Mesothelial cell of epicardium (in vitro differentiated cells): ENCODE data around the gene HAGHL. TPM values are rescaled to one million over a fixed set of nuclear protein-coding genes. Genes with fewer than 3 reads are reported as not detected.

ENCODE experiments used
- DNase-seq, 2 experiments: peaks; one replicate each; pipeline ENCODE4 v3.0.0; 2021; ENCODE audit warnings: low spot score in 2 of 2; ENCODE audit not compliant: unreplicated experiment in 2 of 2
- H3K27ac Mint-ChIP-seq: 2 replicates; pipeline ENCODE4 v1.8.0; 2021; ENCODE audit warnings: mixed read lengths
- H3K27me3 Mint-ChIP-seq: 2 replicates; pipeline ENCODE4 v1.8.0; 2021; ENCODE audit warnings: low read depth, mixed read lengths
- H3K36me3 Mint-ChIP-seq: 2 replicates; pipeline ENCODE4 v1.8.0; 2021; ENCODE audit warnings: mixed read lengths
- H3K4me1 Mint-ChIP-seq: 2 replicates; pipeline ENCODE4 v1.8.0; 2021; ENCODE audit warnings: mixed read lengths
- H3K4me3 Mint-ChIP-seq: 2 replicates; pipeline ENCODE4 v1.8.0; 2021; ENCODE audit warnings: mild to moderate bottlenecking, moderate library complexity, mixed read lengths
- H3K9me3 Mint-ChIP-seq: 2 replicates; pipeline ENCODE4 v1.8.0; 2021; ENCODE audit warnings: mixed read lengths
- CTCF ChIP-seq: fragments of 200-600 bp; sonication (generic); IDR thresholded peaks from one replicate; pipeline ENCODE4 v1.5.0; 2021; ENCODE audit warnings: antibody characterized with exemption; ENCODE audit not compliant: unreplicated experiment
- total RNA-seq: library from RNA; stranded (reverse); gene quantifications from 3 replicates; pipeline ENCODE4 v1.2.1, GENCODE V29; 2021

HAGHL gene
- total RNA-seq, 1 donor from 2014 or later = 6.4 TPM

DNA sequence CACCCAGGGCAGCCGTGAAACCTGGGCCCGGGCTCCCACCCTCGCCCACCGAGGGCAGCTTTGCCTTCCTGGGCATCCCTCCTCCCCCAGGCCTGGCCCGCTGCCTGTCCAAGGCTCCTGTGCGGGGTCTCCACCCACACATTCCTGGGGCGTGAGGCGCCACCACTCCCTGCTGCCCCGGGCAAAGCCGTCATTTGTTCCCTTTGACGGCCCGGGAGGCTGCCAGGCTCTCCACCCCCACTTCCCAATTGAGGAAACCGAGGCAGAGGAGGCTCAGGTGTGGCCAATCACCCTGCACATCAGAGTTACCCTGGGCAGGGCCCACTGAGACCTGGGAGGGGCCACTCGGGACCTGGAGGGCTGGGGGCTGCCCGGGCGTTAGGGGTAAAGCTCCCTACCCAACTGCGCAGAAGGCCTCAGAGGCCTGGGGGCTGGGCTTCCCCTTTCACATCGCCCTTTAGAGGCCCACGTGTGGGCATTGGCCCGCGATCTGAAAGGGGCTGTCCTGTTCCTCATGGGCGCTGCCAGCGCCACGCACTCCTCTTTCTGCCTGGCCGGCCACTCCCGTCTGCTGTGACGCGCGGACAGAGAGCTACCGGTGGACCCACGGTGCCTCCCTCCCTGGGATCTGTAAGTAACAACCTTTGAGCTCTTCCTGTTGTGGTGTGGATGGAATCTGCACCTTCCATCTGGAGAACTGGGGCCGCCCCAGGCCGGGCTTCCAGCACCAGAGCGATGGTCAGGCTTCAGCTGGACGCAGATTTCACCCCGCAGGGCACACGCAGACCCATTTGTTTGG is 33.8 kb downstream of the HAGHL start, which contains the start of gene MSLN:
MSLN (plus strand) TSS at position 190 of the 799 bp plus-strand sequence. CDS start 1,947 bp downstream, outside the sequence.
- Mint-ChIP-seq H3K4me3 (peak within 1 kb of the TSS; percentile 20), H3K27me3 (no peaks in the 10 kb centered on the region), H3K36me3 (no peaks in the 10 kb centered on the region), H3K9me3 (peaks cover 5% of the 10 kb centered on the region), H3K4me1 (peaks cover 20% of the 10 kb centered on the region), H3K27ac (peak within 1 kb of the TSS; percentile 97)
- TF ChIP-seq CTCF = no peak
- no peak for DNase-seq

DNA sequence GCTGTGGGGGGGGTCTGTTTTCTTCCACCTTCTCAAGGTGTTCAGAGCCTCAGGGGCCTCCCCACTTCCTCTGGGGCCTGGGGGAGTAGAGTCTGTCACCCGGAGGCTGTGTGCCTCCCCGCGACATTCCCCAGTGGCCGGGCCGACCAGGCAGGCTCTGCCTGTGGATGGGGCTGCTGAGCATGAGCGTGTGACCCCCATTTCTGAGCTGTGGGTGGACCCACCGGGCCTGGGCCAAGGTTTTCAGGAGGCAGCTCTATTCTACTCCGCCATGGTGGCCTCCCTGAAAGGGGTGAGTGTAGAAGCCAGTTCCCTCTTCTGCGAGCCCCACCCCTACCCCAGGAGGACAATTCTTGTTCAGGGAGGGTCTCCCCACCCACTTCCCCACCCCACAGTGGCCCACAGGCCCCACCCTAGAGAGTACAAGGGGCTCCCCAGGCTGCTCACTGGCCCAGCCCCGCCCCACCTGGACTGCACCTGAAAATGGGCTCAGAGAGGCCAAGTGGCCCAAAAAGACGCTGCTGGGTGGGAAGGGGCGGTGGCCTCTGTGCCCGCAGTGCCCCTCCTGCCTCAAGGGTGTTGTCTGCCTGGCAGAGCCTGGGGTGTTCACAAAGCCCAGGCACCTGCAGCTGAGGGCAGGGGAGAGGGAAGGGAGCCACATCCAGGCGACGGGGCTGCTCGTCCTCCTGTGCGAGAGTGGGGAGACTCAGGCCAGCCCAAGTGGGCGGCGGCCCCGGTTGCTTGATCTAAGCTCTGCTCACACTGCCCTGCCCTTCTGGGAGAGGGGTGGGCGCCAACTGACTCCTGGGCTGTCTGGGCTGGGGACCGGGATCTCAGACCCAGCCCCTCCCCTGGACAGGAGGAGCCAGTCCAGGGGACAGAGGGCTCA is 35.0 kb downstream of the HAGHL start:
- DNase-seq = no peak
- no peak for TF ChIP-seq CTCF
- H3K9me3 Mint-ChIP-seq = no peaks in the 10 kb centered on the region
- H3K4me3 Mint-ChIP-seq = no peak overlapping the region
- peaks cover 20% of the 10 kb centered on the region for H3K4me1 Mint-ChIP-seq
- no peaks in the 10 kb centered on the region for H3K27me3 Mint-ChIP-seq
- no peaks in the 10 kb centered on the region for H3K36me3 Mint-ChIP-seq
- H3K27ac Mint-ChIP-seq = peak overlapping the region; percentile 50

GRCh38 chr16:762595-763268 is 35.8 kb downstream of the HAGHL start:
- Mint-ChIP-seq H3K4me3 (no peak overlapping the region), H3K36me3 (no peaks in the 10 kb centered on the region), H3K27ac (no peak overlapping the region), H3K27me3 (no peaks in the 10 kb centered on the region), H3K4me1 (peaks cover 20% of the 10 kb centered on the region), H3K9me3 (no peaks in the 10 kb centered on the region)
- TF ChIP-seq CTCF = no peak
- DNase-seq = no peak

DNA sequence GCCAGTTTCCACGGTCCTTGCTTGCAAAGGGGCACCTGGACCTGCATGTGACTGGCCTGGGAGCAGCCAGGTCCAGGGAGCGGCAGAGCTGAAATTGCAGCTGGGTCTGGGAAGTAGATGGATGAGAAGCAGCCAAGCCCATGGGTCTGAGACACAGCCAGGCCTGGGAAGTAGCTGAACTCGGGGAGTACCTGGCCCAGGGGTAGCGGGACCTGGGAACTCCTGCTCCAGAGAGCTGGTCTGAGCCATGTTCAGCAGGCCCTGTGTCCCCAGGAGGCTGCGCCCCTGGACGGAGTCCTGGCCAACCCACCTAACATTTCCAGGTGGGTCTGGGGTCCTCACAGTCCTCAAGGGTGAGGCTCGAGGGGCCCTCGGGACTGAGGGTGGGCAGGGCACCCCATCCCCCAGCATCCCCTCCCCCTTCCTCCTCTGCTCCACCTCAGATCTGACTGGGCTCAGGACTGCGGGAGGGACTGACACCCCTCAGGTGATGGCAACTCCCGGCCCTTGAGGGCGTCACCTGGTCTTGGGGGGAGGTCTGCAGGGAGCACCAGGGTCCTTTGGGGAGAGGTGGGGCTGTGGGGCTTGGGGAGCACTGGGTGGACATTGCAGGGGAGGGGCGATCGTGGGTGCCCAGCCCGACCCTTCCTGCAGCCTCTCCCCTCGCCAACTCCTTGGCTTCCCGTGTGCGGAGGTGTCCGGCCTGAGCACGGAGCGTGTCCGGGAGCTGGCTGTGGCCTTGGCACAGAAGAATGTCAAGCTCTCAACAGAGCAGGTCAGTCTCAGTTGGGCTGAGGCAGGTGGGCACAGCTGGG is 36.7 kb downstream of the HAGHL start:
- TF ChIP-seq CTCF = no peak
- Mint-ChIP-seq H3K27ac (no peak overlapping the region), H3K36me3 (no peaks in the 10 kb centered on the region), H3K27me3 (no peaks in the 10 kb centered on the region), H3K4me1 (peaks cover 20% of the 10 kb centered on the region), H3K9me3 (no peaks in the 10 kb centered on the region), H3K4me3 (no peak overlapping the region)
- no peak for DNase-seq
